GM10266 (cell line): Measurements from ENCODE around the gene TNFRSF4.

Source experiments
- DNase-seq: peaks from one replicate; pipeline ENCODE4 v3.0.0; 2012; ENCODE audit errors: extremely low spot score
- CTCF ChIP-seq: IDR thresholded peaks from 2 replicates; pipeline ENCODE4 v1.5.1; 2012; ENCODE audit warnings: mild to moderate bottlenecking, low read depth; ENCODE audit not compliant: control insufficient read depth, insufficient read depth; ENCODE audit errors: missing control alignments

TNFRSF4 gene

DNA sequence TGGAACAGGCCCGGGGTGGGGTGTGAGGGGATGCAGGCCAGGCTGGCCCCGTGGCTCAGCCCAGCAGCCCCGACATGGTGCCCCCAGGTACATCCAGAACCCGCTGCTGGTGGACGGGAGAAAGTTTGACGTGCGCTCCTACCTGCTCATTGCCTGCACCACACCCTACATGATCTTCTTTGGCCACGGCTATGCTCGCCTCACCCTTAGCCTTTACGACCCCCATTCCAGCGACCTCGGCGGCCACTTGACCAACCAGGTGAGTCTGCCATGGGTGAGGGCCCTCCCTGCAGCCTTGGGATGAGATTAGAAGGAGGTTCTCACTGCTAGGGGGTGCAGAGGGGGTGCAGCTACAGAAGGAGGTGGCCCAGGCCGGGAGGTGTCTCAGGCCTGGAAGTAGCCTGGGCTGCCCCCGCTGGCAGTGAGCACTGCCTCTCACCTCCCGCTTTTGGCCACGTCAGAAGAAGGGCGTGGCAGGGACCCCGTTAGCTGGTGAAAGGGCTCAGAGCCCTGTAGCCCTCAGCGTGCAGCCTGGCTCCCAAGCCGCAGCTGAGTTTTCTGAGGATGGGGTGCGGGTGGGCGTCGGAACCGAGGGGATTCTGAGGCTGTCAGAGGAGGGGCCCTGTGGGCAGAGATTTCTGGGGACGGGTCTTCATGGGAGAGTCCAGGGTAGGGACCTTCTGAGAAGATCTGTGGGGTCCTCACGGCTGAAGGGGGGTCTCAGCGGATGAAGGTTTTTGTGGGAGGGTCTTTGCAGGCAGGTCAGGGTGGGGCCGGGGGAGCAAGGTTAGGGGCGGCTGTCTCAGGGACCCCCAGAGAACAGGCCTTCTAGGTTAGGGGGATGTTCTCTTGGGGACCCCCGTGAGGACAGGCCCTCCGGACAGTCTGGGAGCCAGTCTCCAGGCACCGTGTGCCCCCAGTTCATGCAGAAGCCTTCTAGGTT, 29.8 kb downstream of the TNFRSF4 start:
- DNase-seq, result no peak
- TF ChIP-seq CTCF, result no peak

GRCh38 chr1:1183221-1183747, 30.7 kb downstream of the TNFRSF4 start:
- DNase-seq, result no peak
- TF ChIP-seq CTCF, result no peak

DNA sequence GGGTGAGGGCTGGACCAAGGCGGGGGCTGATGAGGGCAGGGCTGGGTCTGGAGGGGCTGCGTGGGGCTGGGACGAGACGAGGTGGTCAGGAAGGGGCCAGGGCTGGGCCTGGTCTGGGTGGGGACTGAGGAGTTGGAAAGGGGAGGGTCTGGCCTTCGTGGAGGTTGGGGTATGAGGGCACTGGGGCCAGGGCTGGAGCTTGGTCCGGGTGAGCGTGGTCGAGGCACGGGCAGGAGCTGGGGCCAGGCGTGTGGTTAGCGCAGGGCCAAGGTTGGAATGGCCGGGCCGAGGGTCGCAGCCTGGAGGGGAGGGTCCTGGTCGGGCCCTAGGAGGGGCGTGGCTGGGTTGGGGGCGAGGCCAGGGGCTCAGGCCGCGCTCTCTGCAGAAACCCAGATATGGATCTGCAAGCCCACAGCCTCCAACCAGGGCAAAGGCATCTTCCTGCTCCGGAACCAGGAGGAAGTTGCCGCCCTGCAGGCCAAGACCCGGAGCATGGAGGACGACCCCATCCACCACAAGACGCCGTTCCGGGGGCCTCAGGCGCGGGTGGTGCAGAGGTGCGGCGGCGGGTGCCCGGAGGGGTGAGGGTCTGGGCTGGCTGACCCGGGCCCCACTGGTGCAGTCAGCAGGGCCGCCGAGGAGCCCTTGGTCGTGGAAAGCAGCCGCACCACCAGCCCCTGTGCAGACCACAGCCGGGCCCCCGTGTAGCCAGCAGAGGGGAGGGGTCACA, 31.3 kb downstream of the TNFRSF4 start:
- no peak for TF ChIP-seq CTCF
- DNase-seq, result no peak

DNA sequence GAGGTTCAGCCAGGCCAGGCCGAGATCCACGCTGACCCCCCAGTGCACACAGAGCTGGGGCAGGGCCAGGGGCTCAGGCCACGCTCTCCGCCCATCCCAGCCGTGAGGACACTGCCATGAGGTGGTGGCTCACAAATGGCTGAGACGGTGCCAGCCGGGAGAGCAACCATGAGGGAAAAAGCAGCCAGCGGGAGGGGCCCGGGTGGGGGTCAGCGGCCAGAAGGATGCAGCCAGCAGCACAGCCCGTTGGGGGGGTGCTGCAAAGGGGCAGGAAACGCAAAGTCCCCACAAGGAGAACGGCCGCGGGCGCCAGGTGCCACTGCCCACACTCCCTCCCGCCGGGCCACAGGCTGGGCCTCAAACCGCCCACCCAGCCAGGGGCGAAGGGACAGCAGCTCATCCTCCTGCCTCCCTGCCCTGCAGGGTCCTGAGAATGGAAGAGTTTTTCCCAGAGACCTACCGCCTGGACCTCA, 32.0 kb downstream of the TNFRSF4 start:
- DNase-seq, result no peak
- no peak for TF ChIP-seq CTCF

GRCh38 chr1:1181129-1181937, 32.6 kb downstream of the TNFRSF4 start:
- no peak for TF ChIP-seq CTCF
- DNase-seq, result no peak

DNA sequence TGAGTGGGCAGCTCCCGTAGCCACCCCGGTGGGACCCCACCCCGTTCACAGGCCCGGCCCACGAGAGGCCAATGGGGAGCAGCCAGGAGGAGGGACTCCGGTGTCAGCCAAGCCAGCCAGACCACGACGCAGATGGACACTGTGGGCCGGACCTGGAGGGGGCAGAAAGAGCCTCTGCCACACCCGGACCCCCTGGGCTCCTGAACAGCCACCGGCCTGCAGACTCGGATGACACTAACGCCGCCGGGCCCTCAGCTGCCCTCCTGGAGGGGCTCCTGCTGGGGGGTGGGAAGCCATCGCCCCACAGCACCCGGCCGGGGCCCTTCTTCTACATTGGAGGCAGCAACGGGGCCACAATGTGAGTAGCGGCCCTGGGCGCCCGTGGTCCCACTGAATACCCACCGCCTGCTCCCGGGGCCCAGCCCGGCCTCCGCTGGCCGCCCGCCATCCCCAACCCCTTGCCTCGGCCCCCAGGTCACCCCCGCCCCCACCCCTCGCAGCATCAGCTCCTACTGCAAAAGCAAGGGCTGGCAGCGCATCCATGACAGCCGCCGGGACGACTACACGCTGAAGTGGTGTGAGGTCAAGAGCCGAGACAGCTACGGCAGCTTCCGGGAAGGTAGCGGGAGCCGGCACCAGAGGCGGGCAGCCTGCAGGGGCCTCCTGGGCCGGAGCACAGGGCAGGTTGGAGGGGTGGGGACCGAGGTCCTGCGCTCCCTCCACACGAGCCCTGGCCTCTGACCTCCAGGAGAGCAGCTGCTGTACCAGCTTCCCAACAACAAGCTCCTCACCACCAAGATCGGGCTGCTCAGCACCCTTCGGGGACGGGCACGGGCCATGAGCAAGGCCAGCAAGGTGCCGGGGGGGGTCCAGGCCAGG, 33.7 kb downstream of the TNFRSF4 start:
- no peak for TF ChIP-seq CTCF
- no peak for DNase-seq
